Activated CD8-positive, alpha-beta memory T cell treated with anti-CD3 and anti-CD28 coated beads, Interleukin-2, amount 10 ng/mL, durations not matched to agents 7 days and 5 days (primary cell): ENCODE measurements around the gene TNNT1. TPM values are rescaled to one million over a fixed set of nuclear protein-coding genes. Genes with fewer than 3 reads are reported as not detected.

Source experiments
- ATAC-seq: fragments of 150-1000 bp; cut with Tn5 transposase; one replicate; pipeline ENCODE4 v1.10.0; 2021; ENCODE audit warnings: moderate library complexity
- CTCF ChIA-PET: fragments of 350-600 bp; sonication (Branson Sonifier 250); formaldehyde crosslinking; loops from one replicate; lab custom pipeline; 2021; ENCODE audit warnings: antibody characterized with exemption; lab: Charles Lee
- DNase-seq: peaks from one replicate; pipeline ENCODE4 v3.0.0-alpha.2; 2020
- H3K27ac Mint-ChIP-seq: one replicate; pipeline ENCODE4 v1.8.0; 2021; ENCODE audit warnings: mild to moderate bottlenecking, mixed read lengths
- H3K27me3 Mint-ChIP-seq: one replicate; pipeline ENCODE4 v1.8.0; 2021; ENCODE audit warnings: mixed read lengths
- H3K36me3 Mint-ChIP-seq: one replicate; pipeline ENCODE4 v1.8.0; 2021; ENCODE audit warnings: mild to moderate bottlenecking, mixed read lengths
- H3K4me1 Mint-ChIP-seq: one replicate; pipeline ENCODE4 v1.8.0; 2021; ENCODE audit warnings: mixed read lengths
- H3K4me3 Mint-ChIP-seq: one replicate; pipeline ENCODE4 v1.8.0; 2021; ENCODE audit warnings: mild to moderate bottlenecking, moderate library complexity, mixed read lengths
- H3K9me3 Mint-ChIP-seq: one replicate; pipeline ENCODE4 v1.8.0; 2022; ENCODE audit warnings: low read depth, mixed read lengths
- microRNA-seq: library from miRNA; unstranded; fragments of <30 nt; microRNA quantifications from one replicate; pipeline ENCODE4 v1.2.0, GENCODE V29; 2022
- total RNA-seq, 2 experiments: library from RNA; stranded (reverse); gene quantifications; one replicate each; pipeline ENCODE4 v1.2.3, GENCODE V29; 2021

Gene TNNT1
- total RNA-seq, 2 experiments from 2014 or later: 0.41 to 1.0 TPM

DNA sequence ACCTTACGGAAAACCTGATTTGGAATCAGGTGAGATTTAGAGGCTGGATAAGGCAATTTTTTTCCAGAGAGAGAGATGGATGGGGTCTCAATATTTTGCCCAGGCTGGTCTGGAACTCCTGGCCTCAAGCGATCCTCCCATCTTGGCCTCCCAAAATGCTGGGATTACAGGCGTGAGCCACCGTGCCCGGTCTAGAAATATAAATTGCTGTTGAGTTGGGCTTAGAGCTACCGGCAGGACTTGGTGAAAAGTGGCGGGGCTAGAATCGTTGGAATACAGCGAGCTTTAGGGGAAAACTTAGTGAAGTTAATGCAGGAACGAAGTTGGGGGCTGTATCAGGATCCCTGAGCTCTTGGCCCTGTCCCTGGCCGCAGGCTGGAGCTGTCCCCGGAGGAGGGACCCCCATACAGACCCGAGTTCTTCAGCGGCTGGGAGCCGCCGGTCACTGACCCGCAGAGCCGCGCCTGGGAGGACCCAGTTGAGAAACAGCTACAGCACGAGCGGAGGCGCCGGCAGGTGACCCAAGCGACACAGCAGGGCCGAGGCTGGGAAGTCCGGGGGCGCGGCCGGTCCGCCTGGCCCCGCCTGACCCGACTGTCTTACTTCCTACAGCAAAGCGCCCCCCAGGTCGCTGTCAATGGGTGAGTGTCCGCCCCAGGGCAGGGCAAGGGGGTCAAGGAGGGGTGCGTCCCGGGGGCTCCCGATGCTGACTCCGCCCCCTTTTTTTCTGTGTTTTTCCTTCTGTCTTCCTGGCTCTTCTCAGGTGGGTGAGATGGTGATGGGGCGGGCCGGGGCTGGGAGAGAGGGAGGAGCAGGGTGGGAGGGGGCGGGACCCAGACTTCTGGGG is 65.8 kb downstream of the TNNT1 start:
- Mint-ChIP-seq H3K4me3 (no peak overlapping the region), H3K27me3 (peaks cover 61% of the 10 kb centered on the region), H3K4me1 (peaks cover 36% of the 10 kb centered on the region), H3K27ac (no peak overlapping the region), H3K36me3 (peaks cover 7% of the 10 kb centered on the region), H3K9me3 (no peaks in the 10 kb centered on the region)
- ATAC-seq (no peak), DNase-seq (no peak)
- CTCF ChIA-PET: interaction anchor here (0.5 kb wide), 1 partner anchor 27 kb away, joined by 3 read pairs; no protein-coding TSS in a partner anchor

Small RNA genes lying within 50 kb of the gene (microRNA-seq; reads per million reads assigned to microRNA genes)
- gene MIR7975: not detected

Other genes starting within 250 kb of the TNNT1 start
- gene NCR1, start 243.1 kb downstream of the TNNT1 start, total RNA-seq: 1 to 10 TPM in 1 of 2 experiments, under 1 TPM in 1; 0.80 to 2.5 TPM
- not detected for gene NLRP7, start 201.7 kb downstream of the TNNT1 start, total RNA-seq
- gene NLRP2, start 182.8 kb downstream of the TNNT1 start, total RNA-seq: 10 to 100 TPM; 30.5 to 32.7 TPM
- under 1 TPM in 1 of 2 experiments, not detected in 1; 0.55 TPM for gene GP6, start 110.9 kb downstream of the TNNT1 start, total RNA-seq
- 10 to 100 TPM; 18.9 to 23.9 TPM for gene RDH13, start 86.1 kb downstream of the TNNT1 start, total RNA-seq
- gene EPS8L1, start 73.3 kb downstream of the TNNT1 start, total RNA-seq: 1 to 10 TPM; 4.5 to 9.8 TPM
- gene PPP1R12C, start 31.6 kb downstream of the TNNT1 start, total RNA-seq: 100 to 1,000 TPM; 134 to 144 TPM
- gene TNNI3, start 8.5 kb upstream of the TNNT1 start, total RNA-seq: not detected
- under 1 TPM in 1 of 2 experiments, not detected in 1; 0.35 TPM for gene DNAAF3, start 17.4 kb upstream of the TNNT1 start, total RNA-seq
- not detected for gene SYT5, start 31.1 kb upstream of the TNNT1 start, total RNA-seq
- gene PTPRH, start 60.3 kb upstream of the TNNT1 start, total RNA-seq: not detected
- gene TMEM86B, start 79.6 kb upstream of the TNNT1 start, total RNA-seq: 10 to 100 TPM; 10.4 to 16.0 TPM
- 100 to 1,000 TPM; 263 to 291 TPM for gene PPP6R1, start 109.8 kb upstream of the TNNT1 start, total RNA-seq
- gene HSPBP1, start 130.9 kb upstream of the TNNT1 start, total RNA-seq: 10 to 100 TPM; 35.0 to 38.2 TPM
- 1 to 10 TPM; 6.9 to 9.1 TPM for gene BRSK1, start 134.8 kb upstream of the TNNT1 start, total RNA-seq
- 1 to 10 TPM; 1.2 to 2.4 TPM for gene TMEM150B, start 176.1 kb upstream of the TNNT1 start, total RNA-seq
- gene KMT5C, start 190.7 kb upstream of the TNNT1 start, total RNA-seq: 10 to 100 TPM; 26.4 to 35.3 TPM
- 1 to 10 TPM in 1 of 2 experiments, under 1 TPM in 1; 0.19 to 2.0 TPM for gene COX6B2, start 205.5 kb upstream of the TNNT1 start, total RNA-seq
- gene GARIN5B, start 214.1 kb upstream of the TNNT1 start, total RNA-seq: not detected
- under 1 TPM; 0.50 to 0.68 TPM for gene IL11, start 221.3 kb upstream of the TNNT1 start, total RNA-seq
- not detected for gene TMEM190, start 227.6 kb upstream of the TNNT1 start, total RNA-seq
- 10 to 100 TPM; 14.1 to 23.0 TPM for gene TMEM238, start 235.1 kb upstream of the TNNT1 start, total RNA-seq
- gene RPL28, start 236.7 kb upstream of the TNNT1 start, total RNA-seq: 1,000 to 10,000 TPM; 2,244 to 2,759 TPM